SK-N-SH treated with all-trans-retinoic acid at 6 μM for 48 hours (cell line): ENCODE data around the gene TLCD5.

Source experiments
- ATAC-seq: fragments of 200-7000 bp; cut with Tn5 transposase; 3 replicates; pipeline ENCODE4 v1.9.1; 2020; ENCODE audit warnings: mild to moderate bottlenecking, moderate library complexity
- ARNTL ChIP-seq: fragments of 450-650 bp; formaldehyde crosslinking; IDR thresholded peaks from 2 replicates; pipeline ENCODE4 v1.5.0; 2020; ENCODE audit warnings: low read depth, mild to moderate bottlenecking, moderate library complexity, borderline replicate concordance
- BACH2 ChIP-seq: fragments of 250-450 bp; sonication (Bioruptor Pico); IDR thresholded peaks from 2 replicates; pipeline ENCODE4 v1.9.0; 2021; ENCODE audit warnings: mild to moderate bottlenecking, borderline replicate concordance
- CSDC2 ChIP-seq: fragments of 250-450 bp; sonication (Bioruptor Pico); IDR thresholded peaks from 2 replicates; pipeline ENCODE4 v1.5.0; 2020; ENCODE audit warnings: mild to moderate bottlenecking, moderate library complexity
- ESRRG ChIP-seq: fragments of 250-450 bp; sonication (Bioruptor Pico); IDR thresholded peaks from 2 replicates; pipeline ENCODE4 v1.6.1; 2021; ENCODE audit warnings: mild to moderate bottlenecking
- GLIS3 ChIP-seq: fragments of 250-450 bp; sonication (Bioruptor Pico); IDR thresholded peaks from 2 replicates; pipeline ENCODE4 v1.5.0; 2020; ENCODE audit warnings: mild to moderate bottlenecking, moderate library complexity
- ISL1 ChIP-seq: fragments of 250-450 bp; sonication (Bioruptor Pico); IDR thresholded peaks from 2 replicates; pipeline ENCODE4 v2.1.2; 2022; ENCODE audit warnings: mild to moderate bottlenecking, moderate library complexity
- OSR1 ChIP-seq: fragments of 250-450 bp; sonication (Bioruptor Pico); IDR thresholded peaks from 2 replicates; pipeline ENCODE4 v1.8.0; 2022; ENCODE audit warnings: moderate library complexity, mild to moderate bottlenecking, inconsistent platforms
- PPARA ChIP-seq: fragments of 250-450 bp; sonication (Bioruptor Pico); IDR thresholded peaks from 2 replicates; pipeline ENCODE4 v1.5.0; 2020; ENCODE audit warnings: mild to moderate bottlenecking, borderline replicate concordance
- RARB ChIP-seq: fragments of 250-450 bp; sonication (Bioruptor Pico); IDR thresholded peaks from 2 replicates; pipeline ENCODE4 v1.8.0; 2021; ENCODE audit warnings: mild to moderate bottlenecking, moderate library complexity
- SNAI2 ChIP-seq: fragments of 250-450 bp; sonication (Bioruptor Pico); IDR thresholded peaks from 2 replicates; pipeline ENCODE4 v1.5.0; 2020; ENCODE audit warnings: mild to moderate bottlenecking, moderate library complexity
- TCF4 ChIP-seq: fragments of 250-450 bp; sonication (Bioruptor Pico); IDR thresholded peaks from 2 replicates; pipeline ENCODE4 v1.8.0; 2021; ENCODE audit warnings: mild to moderate bottlenecking, moderate library complexity, borderline replicate concordance
- TOX ChIP-seq: fragments of 250-450 bp; sonication (Bioruptor Pico); IDR thresholded peaks from 2 replicates; pipeline ENCODE4 v1.8.0; 2021; ENCODE audit warnings: mild to moderate bottlenecking, moderate library complexity, borderline replicate concordance
- ZC3H10 ChIP-seq: fragments of 250-450 bp; sonication (Bioruptor Pico); IDR thresholded peaks from 2 replicates; pipeline ENCODE4 v1.5.1; 2021; ENCODE audit warnings: mild to moderate bottlenecking, moderate library complexity
- ZFP3 ChIP-seq: fragments of 250-450 bp; sonication (Bioruptor Pico); IDR thresholded peaks from 2 replicates; pipeline ENCODE4 v1.5.0; 2020; ENCODE audit warnings: mild to moderate bottlenecking, moderate library complexity
- ZFP30 ChIP-seq: fragments of 450-650 bp; formaldehyde crosslinking; IDR thresholded peaks from 2 replicates; pipeline ENCODE4 v1.5.0; 2022; ENCODE audit warnings: mild to moderate bottlenecking, moderate library complexity
- ZNF70 ChIP-seq: fragments of 450-650 bp; formaldehyde crosslinking; IDR thresholded peaks from 2 replicates; pipeline ENCODE4 v1.5.0; 2020; ENCODE audit warnings: mild to moderate bottlenecking, moderate library complexity
- ZNF8 ChIP-seq: fragments of 450-650 bp; formaldehyde crosslinking; IDR thresholded peaks from 2 replicates; pipeline ENCODE4 v1.5.0; 2020; ENCODE audit warnings: mild to moderate bottlenecking, moderate library complexity
- TF ChIP-seq, protein P1 (sequence below): fragments of 250-450 bp; sonication (Bioruptor Pico); IDR thresholded peaks from 2 replicates; pipeline ENCODE4 v1.8.0; 2021; ENCODE audit warnings: low read depth, mild to moderate bottlenecking, moderate library complexity, borderline replicate concordance
- TF ChIP-seq, protein P2 (sequence below): fragments of 250-450 bp; sonication (Bioruptor Pico); IDR thresholded peaks from 2 replicates; pipeline ENCODE4 v1.5.0; 2020; ENCODE audit warnings: mild to moderate bottlenecking, moderate library complexity
- TF ChIP-seq, protein P3 (sequence below): fragments of 250-450 bp; sonication (Bioruptor Pico); IDR thresholded peaks from 2 replicates; pipeline ENCODE4 v1.5.1; 2021; ENCODE audit warnings: mild to moderate bottlenecking, moderate library complexity
- TF ChIP-seq, protein P4 (sequence below): fragments of 250-450 bp; sonication (Bioruptor Pico); IDR thresholded peaks from 2 replicates; pipeline ENCODE4 v1.8.0; 2020; ENCODE audit warnings: mild to moderate bottlenecking, moderate library complexity, borderline replicate concordance
- TF ChIP-seq, protein P5 (sequence below): fragments of 250-450 bp; sonication (Bioruptor Pico); IDR thresholded peaks from 2 replicates; pipeline ENCODE4 v1.5.1; 2020; ENCODE audit warnings: low read depth, mild to moderate bottlenecking, moderate library complexity

TLCD5 gene

DNA sequence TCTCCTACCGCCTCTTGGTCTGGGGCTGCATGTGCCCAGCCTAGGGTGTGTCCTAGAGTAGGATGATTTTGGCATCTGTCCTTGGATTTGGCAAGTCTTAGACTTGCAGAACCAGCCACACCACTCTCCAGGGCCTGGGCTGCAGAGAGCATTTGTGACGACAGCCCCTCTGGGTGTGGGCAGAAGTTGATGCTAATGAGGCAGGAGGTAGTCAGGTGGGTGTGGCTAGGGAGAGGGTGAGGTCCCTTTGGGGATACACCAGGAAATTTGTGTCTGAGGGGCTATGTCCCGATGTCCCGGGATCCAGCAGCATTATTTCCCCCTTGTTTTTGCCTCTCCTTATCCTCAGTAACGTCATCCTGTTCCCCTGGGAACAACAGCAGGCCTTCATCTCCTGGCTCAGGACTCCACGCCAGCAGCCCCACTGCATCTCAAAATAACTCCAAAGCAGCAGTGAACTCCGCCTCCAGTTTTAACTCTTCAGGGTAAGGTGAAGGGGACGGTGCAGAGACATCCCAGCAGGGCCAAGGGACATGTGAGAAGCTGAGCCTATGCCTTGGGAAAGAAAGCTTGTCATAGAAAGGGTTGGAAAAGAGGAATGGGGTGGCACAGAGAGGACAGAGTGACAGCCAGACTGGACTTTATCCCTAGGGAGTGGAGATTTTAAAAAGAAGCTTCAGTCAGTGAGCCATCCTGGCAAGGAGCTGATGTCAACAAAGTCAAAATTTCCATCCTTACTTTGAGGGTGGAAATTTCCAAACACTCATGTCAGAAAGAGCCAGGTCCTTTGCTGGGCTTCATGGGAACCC lies 8.0 kb upstream of the TLCD5 start:
- TF ChIP-seq ARNTL (CRISPR knock-in tag) (no peak), TOX (CRISPR knock-in tag) (no peak), ISL1 (CRISPR knock-in tag) (no peak), ZFP3 (CRISPR knock-in tag) (no peak), ESRRG (CRISPR knock-in tag) (no peak), BACH2 (no peak), PPARA (CRISPR knock-in tag) (no peak), SNAI2 (CRISPR knock-in tag) (no peak), CSDC2 (CRISPR knock-in tag) (no peak), ZNF70 (no peak), OSR1 (CRISPR knock-in tag) (no peak), GLIS3 (no peak), ZC3H10 (no peak), ZNF8 (CRISPR knock-in tag) (no peak), RARB (CRISPR knock-in tag) (no peak)
- TF ChIP-seq, protein P1, sequence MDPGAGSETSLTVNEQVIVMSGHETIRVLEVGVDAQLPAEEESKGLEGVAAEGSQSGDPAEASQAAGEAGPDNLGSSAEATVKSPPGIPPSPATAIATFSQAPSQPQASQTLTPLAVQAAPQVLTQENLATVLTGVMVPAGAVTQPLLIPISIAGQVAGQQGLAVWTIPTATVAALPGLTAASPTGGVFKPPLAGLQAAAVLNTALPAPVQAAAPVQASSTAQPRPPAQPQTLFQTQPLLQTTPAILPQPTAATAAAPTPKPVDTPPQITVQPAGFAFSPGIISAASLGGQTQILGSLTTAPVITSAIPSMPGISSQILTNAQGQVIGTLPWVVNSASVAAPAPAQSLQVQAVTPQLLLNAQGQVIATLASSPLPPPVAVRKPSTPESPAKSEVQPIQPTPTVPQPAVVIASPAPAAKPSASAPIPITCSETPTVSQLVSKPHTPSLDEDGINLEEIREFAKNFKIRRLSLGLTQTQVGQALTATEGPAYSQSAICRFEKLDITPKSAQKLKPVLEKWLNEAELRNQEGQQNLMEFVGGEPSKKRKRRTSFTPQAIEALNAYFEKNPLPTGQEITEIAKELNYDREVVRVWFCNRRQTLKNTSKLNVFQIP (CRISPR knock-in tag) = no peak
- TF ChIP-seq, protein P2, sequence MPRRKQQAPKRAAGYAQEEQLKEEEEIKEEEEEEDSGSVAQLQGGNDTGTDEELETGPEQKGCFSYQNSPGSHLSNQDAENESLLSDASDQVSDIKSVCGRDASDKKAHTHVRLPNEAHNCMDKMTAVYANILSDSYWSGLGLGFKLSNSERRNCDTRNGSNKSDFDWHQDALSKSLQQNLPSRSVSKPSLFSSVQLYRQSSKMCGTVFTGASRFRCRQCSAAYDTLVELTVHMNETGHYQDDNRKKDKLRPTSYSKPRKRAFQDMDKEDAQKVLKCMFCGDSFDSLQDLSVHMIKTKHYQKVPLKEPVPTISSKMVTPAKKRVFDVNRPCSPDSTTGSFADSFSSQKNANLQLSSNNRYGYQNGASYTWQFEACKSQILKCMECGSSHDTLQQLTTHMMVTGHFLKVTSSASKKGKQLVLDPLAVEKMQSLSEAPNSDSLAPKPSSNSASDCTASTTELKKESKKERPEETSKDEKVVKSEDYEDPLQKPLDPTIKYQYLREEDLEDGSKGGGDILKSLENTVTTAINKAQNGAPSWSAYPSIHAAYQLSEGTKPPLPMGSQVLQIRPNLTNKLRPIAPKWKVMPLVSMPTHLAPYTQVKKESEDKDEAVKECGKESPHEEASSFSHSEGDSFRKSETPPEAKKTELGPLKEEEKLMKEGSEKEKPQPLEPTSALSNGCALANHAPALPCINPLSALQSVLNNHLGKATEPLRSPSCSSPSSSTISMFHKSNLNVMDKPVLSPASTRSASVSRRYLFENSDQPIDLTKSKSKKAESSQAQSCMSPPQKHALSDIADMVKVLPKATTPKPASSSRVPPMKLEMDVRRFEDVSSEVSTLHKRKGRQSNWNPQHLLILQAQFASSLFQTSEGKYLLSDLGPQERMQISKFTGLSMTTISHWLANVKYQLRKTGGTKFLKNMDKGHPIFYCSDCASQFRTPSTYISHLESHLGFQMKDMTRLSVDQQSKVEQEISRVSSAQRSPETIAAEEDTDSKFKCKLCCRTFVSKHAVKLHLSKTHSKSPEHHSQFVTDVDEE (CRISPR knock-in tag) = no peak
- TF ChIP-seq, protein P3, sequence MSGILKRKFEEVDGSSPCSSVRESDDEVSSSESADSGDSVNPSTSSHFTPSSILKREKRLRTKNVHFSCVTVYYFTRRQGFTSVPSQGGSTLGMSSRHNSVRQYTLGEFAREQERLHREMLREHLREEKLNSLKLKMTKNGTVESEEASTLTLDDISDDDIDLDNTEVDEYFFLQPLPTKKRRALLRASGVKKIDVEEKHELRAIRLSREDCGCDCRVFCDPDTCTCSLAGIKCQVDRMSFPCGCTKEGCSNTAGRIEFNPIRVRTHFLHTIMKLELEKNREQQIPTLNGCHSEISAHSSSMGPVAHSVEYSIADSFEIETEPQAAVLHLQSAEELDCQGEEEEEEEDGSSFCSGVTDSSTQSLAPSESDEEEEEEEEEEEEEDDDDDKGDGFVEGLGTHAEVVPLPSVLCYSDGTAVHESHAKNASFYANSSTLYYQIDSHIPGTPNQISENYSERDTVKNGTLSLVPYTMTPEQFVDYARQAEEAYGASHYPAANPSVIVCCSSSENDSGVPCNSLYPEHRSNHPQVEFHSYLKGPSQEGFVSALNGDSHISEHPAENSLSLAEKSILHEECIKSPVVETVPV = no peak
- TF ChIP-seq, all 23 proteins: peak for 0
- ATAC-seq = no peak

DNA sequence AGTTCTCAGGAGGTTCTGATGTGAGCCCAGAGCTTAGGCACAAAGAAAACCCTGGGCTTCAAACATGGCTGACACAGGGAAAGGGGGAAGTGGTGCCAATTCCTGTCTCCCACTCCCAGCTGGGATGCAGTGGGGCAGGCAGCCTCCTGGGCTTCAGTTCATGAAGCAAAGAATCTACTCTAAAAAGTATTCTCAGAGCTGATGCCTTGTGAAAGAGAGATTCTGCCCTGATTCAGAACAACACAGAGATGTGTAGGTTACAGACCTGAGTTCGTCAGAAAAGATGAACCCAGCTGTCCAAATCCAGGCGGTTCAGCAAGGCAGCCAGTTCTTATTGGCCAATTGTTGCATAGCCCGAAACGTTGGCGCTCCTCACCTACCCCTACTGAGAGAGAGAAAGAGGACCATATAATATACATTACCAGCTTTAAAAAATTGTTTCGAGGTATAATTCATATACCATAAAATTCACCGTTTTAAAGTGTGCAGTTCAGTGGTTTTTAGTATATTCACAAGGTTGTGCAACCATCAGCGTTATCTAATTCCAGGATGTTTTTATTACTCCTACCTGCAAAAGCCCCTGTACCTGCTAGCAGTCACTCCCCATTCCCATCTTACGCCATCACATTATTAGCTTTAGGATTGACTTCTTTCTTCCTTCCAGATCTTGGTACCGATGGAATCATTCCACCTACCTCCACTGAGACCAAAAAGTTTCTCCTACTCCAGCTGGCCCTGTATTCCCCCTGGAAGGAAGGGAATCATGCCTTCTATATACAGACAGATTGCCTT lies 7.2 kb upstream of the TLCD5 start:
- TF ChIP-seq ESRRG (CRISPR knock-in tag) (no peak), ZNF70 (no peak), ARNTL (CRISPR knock-in tag) (no peak), ISL1 (CRISPR knock-in tag) (no peak), RARB (CRISPR knock-in tag) (no peak)
- no peak for ATAC-seq

DNA sequence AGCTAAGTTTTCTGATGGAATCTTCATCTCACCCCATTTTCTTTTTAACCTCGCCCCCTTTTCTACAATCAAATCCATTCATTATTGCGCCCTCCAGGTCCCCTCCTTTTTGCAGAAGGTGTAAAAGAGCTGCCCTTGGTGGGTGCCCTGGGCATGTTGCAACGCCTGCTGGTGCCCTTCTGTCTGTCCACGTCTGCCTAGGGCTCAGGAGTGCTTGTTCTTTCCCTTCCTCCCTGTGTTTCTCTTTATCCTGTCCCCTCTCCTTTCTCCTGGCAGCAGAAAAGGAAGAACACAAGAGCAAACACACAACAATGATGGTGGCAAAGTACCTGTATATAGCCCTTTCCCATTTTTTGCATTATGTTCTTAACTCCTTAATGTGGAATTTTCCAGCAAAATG lies 6.2 kb upstream of the TLCD5 start:
- no peak for TF ChIP-seq BACH2
- TF ChIP-seq, protein P2 (CRISPR knock-in tag) = no peak
- TF ChIP-seq, protein P3 = no peak
- TF ChIP-seq ZFP30 (CRISPR knock-in tag) = no peak
- no peak for TF ChIP-seq TCF4 (CRISPR knock-in tag)
- TF ChIP-seq ARNTL (CRISPR knock-in tag) = no peak
- no peak for TF ChIP-seq PPARA (CRISPR knock-in tag)
- no peak for TF ChIP-seq CSDC2 (CRISPR knock-in tag)
- TF ChIP-seq, protein P4, sequence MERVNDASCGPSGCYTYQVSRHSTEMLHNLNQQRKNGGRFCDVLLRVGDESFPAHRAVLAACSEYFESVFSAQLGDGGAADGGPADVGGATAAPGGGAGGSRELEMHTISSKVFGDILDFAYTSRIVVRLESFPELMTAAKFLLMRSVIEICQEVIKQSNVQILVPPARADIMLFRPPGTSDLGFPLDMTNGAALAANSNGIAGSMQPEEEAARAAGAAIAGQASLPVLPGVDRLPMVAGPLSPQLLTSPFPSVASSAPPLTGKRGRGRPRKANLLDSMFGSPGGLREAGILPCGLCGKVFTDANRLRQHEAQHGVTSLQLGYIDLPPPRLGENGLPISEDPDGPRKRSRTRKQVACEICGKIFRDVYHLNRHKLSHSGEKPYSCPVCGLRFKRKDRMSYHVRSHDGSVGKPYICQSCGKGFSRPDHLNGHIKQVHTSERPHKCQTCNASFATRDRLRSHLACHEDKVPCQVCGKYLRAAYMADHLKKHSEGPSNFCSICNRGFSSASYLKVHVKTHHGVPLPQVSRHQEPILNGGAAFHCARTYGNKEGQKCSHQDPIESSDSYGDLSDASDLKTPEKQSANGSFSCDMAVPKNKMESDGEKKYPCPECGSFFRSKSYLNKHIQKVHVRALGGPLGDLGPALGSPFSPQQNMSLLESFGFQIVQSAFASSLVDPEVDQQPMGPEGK (CRISPR knock-in tag) = no peak
- TF ChIP-seq SNAI2 (CRISPR knock-in tag) = no peak
- TF ChIP-seq, protein P5, sequence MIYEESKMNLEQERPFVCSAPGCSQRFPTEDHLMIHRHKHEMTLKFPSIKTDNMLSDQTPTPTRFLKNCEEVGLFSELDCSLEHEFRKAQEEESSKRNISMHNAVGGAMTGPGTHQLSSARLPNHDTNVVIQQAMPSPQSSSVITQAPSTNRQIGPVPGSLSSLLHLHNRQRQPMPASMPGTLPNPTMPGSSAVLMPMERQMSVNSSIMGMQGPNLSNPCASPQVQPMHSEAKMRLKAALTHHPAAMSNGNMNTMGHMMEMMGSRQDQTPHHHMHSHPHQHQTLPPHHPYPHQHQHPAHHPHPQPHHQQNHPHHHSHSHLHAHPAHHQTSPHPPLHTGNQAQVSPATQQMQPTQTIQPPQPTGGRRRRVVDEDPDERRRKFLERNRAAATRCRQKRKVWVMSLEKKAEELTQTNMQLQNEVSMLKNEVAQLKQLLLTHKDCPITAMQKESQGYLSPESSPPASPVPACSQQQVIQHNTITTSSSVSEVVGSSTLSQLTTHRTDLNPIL (CRISPR knock-in tag) = no peak
- TF ChIP-seq, all 23 proteins: peak for 0
- no peak for ATAC-seq
